Lung (tissue), 12 donors: Measurements from ENCODE around the gene RCOR1. TPM values are rescaled to one million over a fixed set of nuclear protein-coding genes. Genes with fewer than 3 reads are reported as not detected.

Experiments
- ATAC-seq: fragments of 200-7000 bp; cut with Tn5 transposase; one replicate; pipeline ENCODE4 v1.9.1; 2020; ENCODE audit warnings: moderate number of reproducible peaks; ENCODE audit not compliant: insufficient read depth, low FRiP score
- DNase-seq, 3 donors: peaks; one replicate each; pipeline ENCODE4 v3.0.0-alpha.2; 2013 to 2017
- H3K27ac ChIP-seq, 2 donors: one replicate each; pipeline ENCODE4 v1.5.1; 2013; ENCODE audit warnings: mild to moderate bottlenecking in 2 of 2, moderate library complexity in 2 of 2, control low read depth in 1 of 2, inconsistent platforms in 1 of 2, low read depth in 1 of 2, low read length in 1 of 2
- H3K27me3 ChIP-seq, 3 donors: one replicate each; pipeline ENCODE4 v1.5.1; 2013; ENCODE audit warnings: low read length in 2 of 3; ENCODE audit not compliant: control insufficient read depth in 3 of 3, insufficient read depth in 3 of 3
- H3K36me3 ChIP-seq, 4 donors: one replicate each; pipeline ENCODE4 v1.5.1; 2013; ENCODE audit warnings: low read length in 4 of 4, mild to moderate bottlenecking in 1 of 4, moderate library complexity in 1 of 4; ENCODE audit not compliant: control insufficient read depth in 4 of 4, insufficient read depth in 4 of 4
- H3K4me1 ChIP-seq, 5 donors: one replicate each; pipeline ENCODE4 v1.5.1; 2013; ENCODE audit warnings: low read length in 5 of 5, mild to moderate bottlenecking in 2 of 5, moderate library complexity in 1 of 5; ENCODE audit not compliant: control insufficient read depth in 5 of 5, insufficient read depth in 5 of 5
- H3K4me3 ChIP-seq: one replicate; pipeline ENCODE4 v1.5.1; 2013; ENCODE audit warnings: mild to moderate bottlenecking, control low read depth, moderate library complexity
- H3K9ac ChIP-seq, 2 donors: one replicate each; pipeline ENCODE4 v1.5.1; 2013; ENCODE audit warnings: low read length in 2 of 2, control low read depth in 1 of 2; ENCODE audit not compliant: insufficient read depth in 1 of 2
- H3K9me3 ChIP-seq, 4 donors: one replicate each; pipeline ENCODE4 v1.5.1; 2013; ENCODE audit warnings: low read length in 3 of 4, mild to moderate bottlenecking in 1 of 4, moderate library complexity in 1 of 4; ENCODE audit not compliant: control insufficient read depth in 4 of 4, insufficient read depth in 3 of 4
- WGBS, 2 donors: extraction: QIAGEN DNeasy Blood & Tissue Kit; methylation state at CpG; one replicate each; pipeline ENCODE4 v1.1.7; 2013; 5-methylcytosine and 5-hydroxymethylcytosine counted together
- polyA plus RNA-seq, 2 donors: library from polyadenylated mRNA; stranded (reverse); fragments of 200-250 nt; gene quantifications; one replicate each; pipeline ENCODE4 v1.2.1, GENCODE V29; 2013
- total RNA-seq, 2 donors: library from RNA; depleted of rRNA in 1 of 2; stranded (reverse); fragments of >200 nt in 1 of 2; gene quantifications; one replicate each; pipeline ENCODE4 v1.2.1, GENCODE V29; 2014 to 2021
- TF ChIP-seq, protein P1 (sequence below): IDR thresholded peaks from 2 replicates; pipeline ENCODE4 v1.5.1; 2012; ENCODE audit warnings: mild to moderate bottlenecking; ENCODE audit errors: control extremely low read depth, extremely low read depth
- donor health status: control.
- donor health status: control.
- donor health status: Bipolar disorder and iron deficiency.
- donor health status: healthy.
- donor health status: DM: yes; HTN: yes; CAD: no.

RCOR1 gene
- total and polyA plus RNA-seq, 4 donors: 7.9 to 63.9 (median 22.4) TPM

- Histone ChIP-seq H3K4me3 (no peak overlapping the region), H3K27me3 (no peaks in the 10 kb centered on the region), H3K36me3 (peaks cover 0 to 23% (median 11%) of the 10 kb centered on the region in 4 donors), H3K9ac (no peak overlapping the region), H3K4me1 (no peaks in the 10 kb centered on the region), H3K27ac (no peak overlapping the region), H3K9me3 (no peaks in the 10 kb centered on the region)
- TF ChIP-seq, protein P1, sequence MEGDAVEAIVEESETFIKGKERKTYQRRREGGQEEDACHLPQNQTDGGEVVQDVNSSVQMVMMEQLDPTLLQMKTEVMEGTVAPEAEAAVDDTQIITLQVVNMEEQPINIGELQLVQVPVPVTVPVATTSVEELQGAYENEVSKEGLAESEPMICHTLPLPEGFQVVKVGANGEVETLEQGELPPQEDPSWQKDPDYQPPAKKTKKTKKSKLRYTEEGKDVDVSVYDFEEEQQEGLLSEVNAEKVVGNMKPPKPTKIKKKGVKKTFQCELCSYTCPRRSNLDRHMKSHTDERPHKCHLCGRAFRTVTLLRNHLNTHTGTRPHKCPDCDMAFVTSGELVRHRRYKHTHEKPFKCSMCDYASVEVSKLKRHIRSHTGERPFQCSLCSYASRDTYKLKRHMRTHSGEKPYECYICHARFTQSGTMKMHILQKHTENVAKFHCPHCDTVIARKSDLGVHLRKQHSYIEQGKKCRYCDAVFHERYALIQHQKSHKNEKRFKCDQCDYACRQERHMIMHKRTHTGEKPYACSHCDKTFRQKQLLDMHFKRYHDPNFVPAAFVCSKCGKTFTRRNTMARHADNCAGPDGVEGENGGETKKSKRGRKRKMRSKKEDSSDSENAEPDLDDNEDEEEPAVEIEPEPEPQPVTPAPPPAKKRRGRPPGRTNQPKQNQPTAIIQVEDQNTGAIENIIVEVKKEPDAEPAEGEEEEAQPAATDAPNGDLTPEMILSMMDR: no peak
- 92 to 94% methylated on average over 12 of the region's 12 CpGs for WGBS, 2 donors
- ATAC-seq (no peak), DNase-seq (no peak)
These were observed 142.0 kb downstream of the RCOR1 start for GRCh38 chr14:102734436-102734835.

GRCh38 chr14:102736956-102737355 is 144.5 kb downstream of the RCOR1 start:
- peaks cover 0 to 3% (median 1%) of the 10 kb centered on the region in 4 donors for H3K9me3 ChIP-seq
- WGBS, 2 donors: 92 to 97% methylated on average over 3 of the region's 3 CpGs
- no peak overlapping the region for H3K4me3 ChIP-seq
- ATAC-seq (no peak), DNase-seq (no peak)
- H3K27me3 ChIP-seq: no peaks in the 10 kb centered on the region
- no peaks in the 10 kb centered on the region for H3K4me1 ChIP-seq
- H3K9ac ChIP-seq: no peak overlapping the region
- no peak overlapping the region for H3K27ac ChIP-seq
- peaks cover 0 to 21% (median 6%) of the 10 kb centered on the region in 4 donors for H3K36me3 ChIP-seq
- TF ChIP-seq, protein P1: no peak

DNA sequence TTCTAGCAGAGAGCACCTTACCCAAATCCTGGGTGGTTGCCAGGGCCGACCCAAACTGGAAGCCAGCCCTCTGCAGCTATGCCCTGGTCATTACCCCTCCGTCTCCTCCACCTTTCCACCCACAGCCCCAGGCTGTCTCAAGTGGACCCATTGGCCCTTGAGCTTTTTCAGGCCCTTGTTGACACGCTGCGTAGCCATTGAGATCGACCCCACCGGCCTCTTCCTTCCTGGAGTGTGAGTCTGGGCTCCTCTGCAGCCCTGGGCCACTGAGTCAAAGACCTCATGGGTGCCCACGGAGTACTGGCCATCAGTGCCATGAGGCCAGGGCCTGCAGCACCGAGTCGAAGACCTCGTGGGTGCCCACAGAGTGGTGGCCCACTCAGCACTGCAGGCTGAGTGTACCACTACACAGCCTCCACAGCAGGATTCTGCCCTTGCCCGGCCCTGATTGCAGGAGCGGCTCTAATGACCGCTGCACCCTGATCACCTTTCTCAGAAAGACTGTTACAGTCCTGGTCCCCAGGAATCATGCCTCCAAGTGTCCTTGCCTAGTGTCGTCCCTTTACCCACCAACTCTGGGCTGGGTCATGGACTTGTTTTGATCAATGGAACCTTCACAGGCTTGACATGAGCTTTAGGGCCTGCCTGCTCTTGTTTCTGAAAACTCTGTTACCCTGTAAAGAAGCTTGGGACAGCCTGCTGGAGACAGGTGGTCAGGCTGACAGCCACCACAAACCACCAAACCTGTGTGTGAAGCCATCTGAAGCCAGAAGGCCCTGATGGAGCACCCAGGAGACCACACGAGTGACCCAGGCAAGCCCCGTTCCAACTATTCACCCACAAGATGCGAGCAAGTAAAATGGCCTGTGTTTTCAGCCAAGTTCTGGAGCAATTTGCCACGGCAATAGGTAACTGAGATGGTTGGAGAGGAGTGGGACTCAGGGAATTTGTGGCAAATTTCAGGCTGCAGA is 145.2 kb downstream of the RCOR1 start:
- Histone ChIP-seq H3K36me3 (peaks cover 0 to 19% (median 6%) of the 10 kb centered on the region in 4 donors), H3K9ac (no peak overlapping the region), H3K27ac (no peak overlapping the region), H3K4me1 (no peaks in the 10 kb centered on the region), H3K4me3 (no peak overlapping the region), H3K27me3 (no peaks in the 10 kb centered on the region), H3K9me3 (peaks cover 0 to 5% (median 4%) of the 10 kb centered on the region in 4 donors)
- DNase-seq: no peak
- ATAC-seq: no peak
- TF ChIP-seq, protein P1: no peak
- 92 to 96% methylated on average over 18 of the region's 18 CpGs for WGBS, 2 donors
